ENCODE results near the gene CDH24.
A peak's percentile ranks its signal among the peaks of the same experiment; 100 is the strongest.

CDH24 gene

GRCh38 chr14:23047034-23047634, 10.2 kb downstream of the CDH24 start:
- Mint-ChIP-seq H3K27me3 (no peaks in the 10 kb centered on the region), H3K36me3 (ENCODE audit: low read depth) (no peaks in the 10 kb centered on the region), H3K27ac (no peak overlapping the region), H3K9me3 (no peaks in the 10 kb centered on the region), H3K4me3 (no peak overlapping the region), H3K4me1 (no peaks in the 10 kb centered on the region)
- no peak for DNase-seq
- no peak for ATAC-seq

DNA sequence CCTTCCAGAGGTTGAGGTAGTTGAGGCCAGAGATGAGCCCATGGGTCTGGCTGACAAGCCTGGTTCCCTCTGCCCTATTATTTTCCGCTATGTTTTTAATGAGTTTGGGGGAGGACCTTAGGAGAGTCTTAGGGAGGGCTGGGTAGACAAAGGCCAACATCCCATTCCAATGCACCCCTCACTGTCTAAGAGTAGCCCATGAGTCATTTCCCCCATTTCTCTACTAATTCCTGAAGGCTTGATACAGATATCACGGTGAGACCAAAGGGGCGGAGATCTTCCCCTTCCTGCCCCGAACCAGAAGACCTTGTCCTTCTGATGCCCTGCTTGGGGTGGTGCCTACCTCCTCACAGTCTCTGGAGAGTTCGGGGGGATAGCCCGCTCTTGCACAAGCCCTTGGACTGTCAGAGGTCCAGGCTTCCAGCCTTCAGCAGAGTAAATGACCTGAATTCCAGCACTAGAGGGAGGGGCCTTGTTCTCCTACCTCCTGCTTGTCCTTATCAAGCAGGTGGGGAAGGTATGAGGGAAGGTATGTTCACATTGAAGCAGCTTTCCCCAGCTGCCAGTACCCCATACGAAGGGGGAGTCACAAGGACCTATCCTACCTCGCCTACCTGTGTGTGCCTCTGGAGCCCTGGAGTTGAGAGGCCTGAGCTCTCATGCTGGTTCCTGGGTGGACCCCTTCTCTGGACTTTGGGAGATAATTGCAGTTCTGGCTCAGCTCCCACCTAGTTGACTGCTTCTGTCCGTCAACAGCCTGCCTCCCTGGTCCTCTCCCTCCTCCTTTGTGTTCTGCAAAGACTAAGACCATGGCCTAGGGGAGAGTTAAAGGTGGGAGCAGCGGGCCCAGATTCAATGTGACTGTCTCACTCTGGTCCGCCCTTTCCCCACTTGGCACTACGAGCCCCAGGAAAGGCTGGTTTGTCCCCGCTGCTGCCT, 11.6 kb downstream of the CDH24 start:
- Mint-ChIP-seq H3K4me3 (no peak overlapping the region), H3K9me3 (no peaks in the 10 kb centered on the region)
- DNase-seq: no peak

DNA sequence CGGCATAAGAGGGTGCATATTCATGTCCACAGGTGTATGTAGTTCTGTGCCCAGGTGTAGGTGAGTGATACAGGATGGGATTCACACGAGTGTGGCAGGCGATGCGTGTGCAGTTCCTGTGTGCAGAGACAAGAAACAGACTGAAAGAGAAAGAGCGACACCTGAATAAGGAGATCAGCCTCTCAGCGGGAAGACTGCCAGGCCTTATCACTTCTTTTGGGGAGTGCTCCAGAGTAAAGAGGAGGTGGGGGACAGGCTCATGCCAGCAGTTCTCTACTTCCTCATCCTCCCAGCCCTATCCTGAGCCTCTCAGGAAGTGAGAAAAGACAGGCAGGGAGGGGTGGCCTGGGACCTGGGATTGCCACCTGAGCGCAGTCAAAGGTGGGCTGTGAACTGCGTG, 12.5 kb downstream of the CDH24 start:
- Mint-ChIP-seq H3K4me1 (no peaks in the 10 kb centered on the region), H3K9me3 (no peaks in the 10 kb centered on the region), H3K36me3 (ENCODE audit: low read depth) (no peaks in the 10 kb centered on the region), H3K27ac (no peak overlapping the region), H3K27me3 (no peaks in the 10 kb centered on the region), H3K4me3 (no peak overlapping the region)
- ATAC-seq (no peak), DNase-seq (no peak)

More for the DNA sequence above, 11.6 kb downstream of the CDH24 start:
- no peaks in the 10 kb centered on the region for H3K36me3 Mint-ChIP-seq (ENCODE audit: low read depth)
- no peak for ATAC-seq
- no peaks in the 10 kb centered on the region for H3K27me3 Mint-ChIP-seq
- H3K27ac Mint-ChIP-seq: no peak overlapping the region
- no peaks in the 10 kb centered on the region for H3K4me1 Mint-ChIP-seq

DNA sequence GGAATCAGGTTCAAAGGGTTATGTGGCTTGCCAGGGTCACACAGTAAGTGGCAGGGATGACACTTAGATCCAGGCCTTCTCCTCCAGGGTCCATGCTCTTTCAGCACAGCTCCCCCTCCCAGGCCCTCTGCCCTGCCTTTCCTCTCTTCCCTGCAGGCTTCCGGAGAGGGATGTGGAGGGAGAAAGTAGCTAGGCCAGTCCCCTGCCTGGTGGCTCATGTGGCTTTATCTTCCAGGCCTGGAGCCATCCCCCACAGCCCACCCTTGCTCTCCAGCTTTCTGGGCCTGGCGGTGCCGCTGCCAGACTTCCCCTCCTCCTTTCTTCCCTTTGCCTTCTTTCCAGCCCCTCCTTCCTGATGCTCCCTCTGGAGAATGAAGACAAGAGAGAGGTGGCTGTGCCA, 13.6 kb downstream of the CDH24 start:
- no peaks in the 10 kb centered on the region for H3K27me3 Mint-ChIP-seq
- no peak overlapping the region for H3K4me3 Mint-ChIP-seq

GRCh38 chr14:23043145-23043544, 14.2 kb downstream of the CDH24 start:
- DNase-seq (no peak), ATAC-seq (no peak)
- H3K36me3 Mint-ChIP-seq (ENCODE audit: low read depth): no peaks in the 10 kb centered on the region
- no peak overlapping the region for H3K27ac Mint-ChIP-seq
- H3K9me3 Mint-ChIP-seq: no peaks in the 10 kb centered on the region
- H3K27me3 Mint-ChIP-seq: no peaks in the 10 kb centered on the region
- no peaks in the 10 kb centered on the region for H3K4me1 Mint-ChIP-seq
- no peak overlapping the region for H3K4me3 Mint-ChIP-seq

More for the DNA sequence above, 13.6 kb downstream of the CDH24 start:
- DNase-seq (no peak), ATAC-seq (no peak)
- Mint-ChIP-seq H3K9me3 (no peaks in the 10 kb centered on the region), H3K4me1 (no peaks in the 10 kb centered on the region), H3K27ac (no peak overlapping the region), H3K36me3 (ENCODE audit: low read depth) (no peaks in the 10 kb centered on the region)

DNA sequence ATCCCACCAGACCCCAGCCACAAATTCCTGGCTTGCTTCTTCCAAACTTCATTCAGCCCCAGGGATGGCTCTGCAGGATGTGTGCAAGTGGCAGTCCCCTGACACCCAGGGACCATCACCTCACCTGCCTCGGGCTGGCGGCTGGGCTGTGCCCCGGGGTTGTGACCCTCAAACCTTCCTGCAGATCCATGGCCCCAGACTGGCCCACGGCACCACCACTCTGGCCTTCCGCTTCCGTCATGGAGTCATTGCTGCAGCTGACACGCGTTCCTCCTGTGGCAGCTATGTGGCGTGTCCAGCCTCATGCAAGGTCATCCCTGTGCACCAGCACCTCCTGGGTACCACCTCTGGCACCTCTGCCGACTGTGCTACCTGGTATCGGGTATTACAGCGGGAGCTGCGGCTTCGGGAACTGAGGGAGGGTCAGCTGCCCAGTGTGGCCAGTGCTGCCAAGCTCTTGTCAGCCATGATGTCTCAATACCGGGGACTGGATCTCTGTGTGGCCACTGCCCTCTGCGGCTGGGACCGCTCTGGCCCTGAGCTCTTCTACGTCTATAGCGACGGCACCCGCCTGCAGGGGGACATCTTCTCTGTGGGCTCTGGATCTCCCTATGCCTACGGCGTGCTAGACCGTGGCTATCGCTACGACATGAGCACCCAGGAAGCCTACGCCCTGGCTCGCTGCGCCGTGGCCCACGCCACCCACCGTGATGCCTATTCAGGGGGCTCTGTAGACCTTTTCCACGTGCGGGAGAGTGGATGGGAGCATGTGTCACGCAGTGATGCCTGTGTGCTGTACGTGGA, 15.0 kb downstream of the CDH24 start, which contains the start of gene PSMB11:
Gene PSMB11, plus strand, starts transcription at position 51 of the 804 bp plus-strand sequence. Its CDS starts 14 bp downstream, at position 65.
- no peak within 1 kb of the TSS for H3K27ac Mint-ChIP-seq
- DNase-seq: no peak
- no peak within 1 kb of the TSS for H3K4me3 Mint-ChIP-seq
- no peak for ATAC-seq
- no peaks in the 10 kb centered on the region for H3K4me1 Mint-ChIP-seq
- H3K36me3 Mint-ChIP-seq (ENCODE audit: low read depth): no peaks in the 10 kb centered on the region
- no peaks in the 10 kb centered on the region for H3K27me3 Mint-ChIP-seq
- H3K9me3 Mint-ChIP-seq: no peaks in the 10 kb centered on the region

DNA sequence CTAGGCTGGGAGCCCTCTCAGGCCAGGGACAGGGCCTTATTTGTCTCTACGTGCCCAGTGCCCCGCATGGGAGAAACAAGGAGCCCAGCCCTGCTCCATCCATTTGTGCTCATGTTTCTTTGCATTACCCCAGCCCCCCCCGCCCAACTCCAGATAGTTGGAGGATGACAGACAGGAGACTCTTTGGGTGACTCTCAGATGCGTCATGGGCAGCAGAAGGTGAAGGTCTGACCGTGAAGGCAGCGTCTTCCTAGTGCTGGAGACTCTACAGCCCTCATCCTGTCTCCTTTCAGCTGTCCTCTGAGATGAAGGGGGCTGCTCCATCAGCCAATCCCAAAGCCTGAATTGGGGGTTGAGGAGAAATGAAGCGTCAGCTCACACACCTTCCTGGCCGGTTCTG, 15.6 kb downstream of the CDH24 start:
- Mint-ChIP-seq H3K9me3 (no peaks in the 10 kb centered on the region), H3K36me3 (ENCODE audit: low read depth) (no peaks in the 10 kb centered on the region), H3K4me1 (no peaks in the 10 kb centered on the region), H3K27ac (no peak overlapping the region), H3K27me3 (no peaks in the 10 kb centered on the region), H3K4me3 (no peak overlapping the region)
- no peak for ATAC-seq
- DNase-seq: no peak

DNA sequence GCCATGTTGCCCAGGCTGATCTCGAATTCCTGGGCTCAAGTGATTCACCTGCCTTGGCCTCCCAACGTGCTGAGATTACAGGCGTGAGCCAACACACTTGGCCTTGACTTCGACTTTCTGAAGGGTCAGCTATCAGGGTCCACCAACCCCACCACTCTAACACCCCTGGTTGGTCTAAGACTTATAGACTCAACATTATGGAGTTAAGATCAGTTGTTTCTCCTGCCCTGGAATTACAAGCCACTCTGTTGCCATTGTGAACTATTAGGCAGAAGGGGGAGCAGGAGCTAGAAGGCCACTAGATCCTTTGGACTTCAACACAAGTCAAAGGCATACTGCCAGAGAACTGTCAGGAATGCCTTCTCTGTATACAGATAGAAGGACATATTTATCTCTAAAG, 17.2 kb downstream of the CDH24 start:
- Mint-ChIP-seq H3K27me3 (no peaks in the 10 kb centered on the region), H3K4me1 (peaks cover 8% of the 10 kb centered on the region), H3K27ac (no peak overlapping the region), H3K9me3 (no peaks in the 10 kb centered on the region), H3K36me3 (ENCODE audit: low read depth) (no peaks in the 10 kb centered on the region), H3K4me3 (no peak overlapping the region)
- no peak for DNase-seq
- ATAC-seq: no peak

GRCh38 chr14:23035303-23036144, 21.8 kb downstream of the CDH24 start:
- peak overlapping the region; percentile 95 for H3K4me3 Mint-ChIP-seq
- H3K27ac Mint-ChIP-seq: peak overlapping the region; percentile 99
- no peaks in the 10 kb centered on the region for H3K9me3 Mint-ChIP-seq
- peaks cover 34% of the 10 kb centered on the region for H3K4me1 Mint-ChIP-seq
- DNase-seq (no peak), ATAC-seq (no peak)
- H3K27me3 Mint-ChIP-seq: no peaks in the 10 kb centered on the region
- peaks cover 27% of the 10 kb centered on the region for H3K36me3 Mint-ChIP-seq (ENCODE audit: low read depth)

DNA sequence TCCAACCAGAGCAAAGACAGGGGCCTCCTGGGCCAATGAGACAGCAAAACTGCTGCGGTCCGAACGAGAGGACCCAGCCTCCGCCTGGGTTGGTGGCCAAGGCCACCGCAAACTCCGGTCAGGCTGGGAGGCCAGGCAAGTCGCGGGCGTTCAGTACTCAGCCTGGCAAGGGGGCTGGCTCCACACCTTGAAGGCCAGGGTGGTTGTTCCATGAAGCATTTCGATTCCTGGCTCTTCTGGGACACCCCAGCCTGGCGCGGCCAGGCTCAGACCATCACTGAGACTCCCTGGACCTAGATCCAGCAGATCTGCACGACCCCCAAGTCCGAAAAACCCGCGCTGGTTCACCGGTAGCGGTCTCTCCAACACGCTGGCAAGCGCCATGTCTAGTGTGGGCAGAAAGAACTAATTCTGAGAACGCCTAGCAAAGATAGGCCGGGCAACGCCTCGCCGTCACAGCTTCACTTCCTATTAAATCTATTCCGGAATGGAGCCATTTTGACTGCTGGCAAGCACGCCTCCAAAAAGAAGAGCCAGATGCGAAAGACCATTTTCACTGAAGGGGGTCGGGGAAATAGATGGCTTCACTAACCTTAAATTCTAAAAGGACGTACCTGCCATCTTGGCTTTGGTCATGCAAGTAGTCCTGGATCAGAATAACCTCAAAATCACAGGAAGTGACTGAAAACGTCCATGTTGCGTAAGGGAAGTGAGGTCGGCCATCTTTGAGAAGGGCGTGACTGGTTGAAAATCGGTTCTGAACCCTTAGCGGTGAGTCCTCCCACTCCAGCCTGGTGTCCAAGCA, 22.6 kb downstream of the CDH24 start, which contains the start of gene PSMB5:
Gene PSMB5, minus strand, starts transcription at position 403 of the 805 bp plus-strand sequence. Its CDS starts 19 bp downstream, at position 384.
- no peaks in the 10 kb centered on the region for H3K27me3 Mint-ChIP-seq
- H3K9me3 Mint-ChIP-seq: no peaks in the 10 kb centered on the region
- peaks cover 29% of the 10 kb centered on the region for H3K36me3 Mint-ChIP-seq (ENCODE audit: low read depth)

DNA sequence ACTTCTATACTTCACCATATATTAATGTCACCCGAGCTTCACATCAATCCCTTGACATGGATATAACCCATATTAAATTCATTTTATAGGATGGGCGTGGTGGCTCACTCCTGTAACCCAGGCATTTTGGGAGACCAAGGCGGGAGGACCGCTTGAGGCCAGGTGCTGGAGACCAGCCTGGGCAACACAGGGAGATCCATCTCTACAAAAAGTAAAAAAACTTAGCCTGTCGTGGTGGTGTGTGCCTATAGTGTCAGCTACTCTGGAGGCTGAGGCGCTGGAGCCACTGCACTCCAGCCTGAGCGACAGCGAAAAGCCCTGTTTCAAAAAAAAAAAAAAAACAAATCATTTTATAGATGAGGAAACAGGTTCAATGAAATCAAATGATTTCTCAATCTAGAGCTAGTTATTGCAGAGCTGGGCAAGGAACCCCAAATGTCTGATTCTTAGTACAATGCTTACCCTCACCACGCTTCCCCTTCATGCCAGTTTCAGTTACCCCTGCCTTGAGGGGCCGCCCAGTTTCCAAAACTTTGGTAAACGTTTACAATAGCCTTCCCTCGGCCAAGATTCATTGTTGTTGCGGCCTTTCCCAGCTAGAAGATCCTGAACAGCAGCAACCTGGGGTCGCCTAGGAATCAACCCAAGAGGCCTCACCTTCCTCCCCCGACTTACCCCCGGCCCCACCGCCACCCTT, 23.4 kb downstream of the CDH24 start:
- ATAC-seq: peak; percentile 3

More for the DNA sequence above, 22.6 kb downstream of the CDH24 start, which contains the start of gene PSMB5:
- Mint-ChIP-seq H3K4me1 (peaks cover 36% of the 10 kb centered on the region), H3K27ac (peak within 1 kb of the TSS; percentile 99), H3K4me3 (peak within 1 kb of the TSS; percentile 95)
- peak; percentile 95 for ATAC-seq
- DNase-seq: peak; percentile 84

DNA sequence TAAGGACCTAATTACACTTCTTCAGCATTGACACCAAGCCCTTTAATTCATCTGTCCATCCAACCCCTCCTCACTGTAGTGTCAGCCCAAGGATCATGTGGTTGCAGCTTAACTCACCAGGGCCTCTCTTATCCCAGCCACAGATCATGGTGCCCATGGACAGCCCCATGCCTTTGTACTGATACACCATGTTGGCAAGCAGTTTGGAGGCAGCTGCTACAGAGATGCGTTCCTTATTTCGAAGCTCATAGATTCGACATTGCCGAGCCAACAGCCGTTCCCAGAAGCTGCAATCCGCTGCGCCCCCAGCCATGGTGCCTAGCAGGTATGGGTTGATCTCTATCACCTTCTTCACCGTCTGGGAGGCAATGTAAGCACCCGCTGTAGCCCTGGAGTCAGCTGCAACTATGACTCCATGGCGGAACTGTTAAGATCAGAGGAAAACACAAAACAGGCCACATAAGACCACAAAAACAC, 24.0 kb downstream of the CDH24 start:
- H3K36me3 Mint-ChIP-seq (ENCODE audit: low read depth): peaks cover 40% of the 10 kb centered on the region
- H3K4me3 Mint-ChIP-seq: peak overlapping the region; percentile 95
- peak overlapping the region; percentile 99 for H3K27ac Mint-ChIP-seq
- H3K9me3 Mint-ChIP-seq: no peaks in the 10 kb centered on the region
- peaks cover 48% of the 10 kb centered on the region for H3K4me1 Mint-ChIP-seq
- DNase-seq (no peak), ATAC-seq (no peak)
- no peaks in the 10 kb centered on the region for H3K27me3 Mint-ChIP-seq

More for the DNA sequence above, 23.4 kb downstream of the CDH24 start:
- peak overlapping the region; percentile 95 for H3K4me3 Mint-ChIP-seq
- peaks cover 35% of the 10 kb centered on the region for H3K36me3 Mint-ChIP-seq (ENCODE audit: low read depth)
- H3K9me3 Mint-ChIP-seq: no peaks in the 10 kb centered on the region
- peaks cover 43% of the 10 kb centered on the region for H3K4me1 Mint-ChIP-seq
- no peaks in the 10 kb centered on the region for H3K27me3 Mint-ChIP-seq
- H3K27ac Mint-ChIP-seq: peak overlapping the region; percentile 99
- no peak for DNase-seq
